NCI-H446 (cell line): ENCODE data around the gene ITGA4.

Experiments used
- DNase-seq, 2 experiments: peaks; one replicate each; lab custom pipeline; 2025; lab: John Stamatoyannopoulos, UW

ITGA4 gene

DNA sequence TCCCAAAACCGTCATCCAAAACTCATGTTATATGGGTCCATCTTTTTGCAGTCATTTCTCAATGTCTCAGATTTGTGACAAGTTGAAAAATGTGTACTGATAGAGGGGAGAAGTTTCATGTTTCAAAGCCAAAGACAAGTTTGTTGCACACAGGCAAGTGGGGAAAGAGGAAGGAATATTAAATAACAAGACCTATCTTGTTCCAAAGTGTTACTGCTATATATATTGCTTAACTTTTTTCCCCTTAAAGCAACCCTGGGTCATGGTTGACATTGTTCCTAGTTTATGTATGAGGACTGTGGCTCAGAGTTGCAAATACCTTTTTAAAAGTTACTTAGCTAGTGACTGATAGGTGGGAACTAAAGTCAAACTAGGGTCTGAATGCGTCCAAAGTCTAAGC is 1.7 kb downstream of the ITGA4 start:
- DNase-seq, result no peak

DNA sequence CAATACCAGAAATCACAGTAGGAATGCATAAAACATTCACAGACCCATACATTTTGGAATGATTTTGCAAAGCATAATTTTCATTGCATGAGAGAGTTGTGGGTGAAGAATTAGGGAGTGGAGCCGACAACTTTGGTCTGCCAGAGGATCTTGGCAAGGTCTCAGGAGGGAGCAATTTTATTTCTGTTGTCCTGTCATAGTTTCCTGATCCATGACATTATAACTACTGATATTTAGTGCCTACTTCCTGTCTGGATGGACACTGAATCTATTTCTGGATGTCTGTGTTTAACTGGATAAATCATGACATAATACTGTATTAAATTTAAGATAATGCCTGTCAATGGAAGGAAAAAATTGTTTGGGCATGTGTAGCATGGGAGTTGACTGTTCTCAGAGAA is 2.4 kb downstream of the ITGA4 start:
- no peak for DNase-seq

DNA sequence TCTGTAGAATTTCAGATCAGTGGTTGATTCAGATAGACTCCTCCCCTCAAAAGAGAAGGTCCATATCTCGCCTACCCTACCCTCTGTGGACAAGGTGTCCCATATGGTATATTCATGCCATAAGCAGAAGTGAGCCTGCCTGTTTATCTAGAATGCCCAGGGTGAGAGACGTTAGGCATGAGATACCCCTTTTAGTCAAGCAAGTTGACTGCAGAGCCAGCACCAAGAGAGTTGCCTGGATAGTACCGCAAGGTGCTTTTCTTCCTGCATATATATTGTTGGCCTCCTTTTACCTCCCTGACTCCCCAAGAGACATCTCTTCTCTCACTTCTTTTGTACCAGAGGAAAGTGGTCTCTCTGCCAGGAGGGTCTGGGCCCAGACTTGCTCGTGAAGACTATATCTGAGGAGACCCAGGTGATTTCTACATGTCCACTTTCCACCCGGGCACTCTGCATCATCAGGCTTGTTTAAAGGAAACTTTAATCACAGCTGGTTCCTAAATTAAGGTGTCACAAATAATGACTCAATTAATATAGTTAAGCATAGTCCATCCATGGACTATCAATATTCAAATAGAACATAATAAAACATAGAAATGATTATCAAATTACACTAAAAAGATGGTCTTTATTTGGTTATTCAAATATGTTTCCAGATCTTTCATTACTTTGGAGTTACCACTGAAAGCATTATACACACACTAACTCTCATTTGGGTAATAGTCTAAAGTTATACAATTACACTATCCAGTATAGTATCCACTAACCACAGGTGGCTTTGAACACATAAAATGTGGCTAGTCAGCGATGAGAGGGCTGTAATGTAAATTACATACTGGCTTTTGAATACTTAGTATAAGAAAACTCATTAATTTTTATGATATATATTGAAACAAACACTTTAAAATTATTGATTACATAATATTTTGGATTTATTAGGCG is 4.1 kb downstream of the ITGA4 start:
- no peak for DNase-seq

GRCh38 chr2:181462033-181462432 is 4.8 kb downstream of the ITGA4 start:
- no peak for DNase-seq

DNA sequence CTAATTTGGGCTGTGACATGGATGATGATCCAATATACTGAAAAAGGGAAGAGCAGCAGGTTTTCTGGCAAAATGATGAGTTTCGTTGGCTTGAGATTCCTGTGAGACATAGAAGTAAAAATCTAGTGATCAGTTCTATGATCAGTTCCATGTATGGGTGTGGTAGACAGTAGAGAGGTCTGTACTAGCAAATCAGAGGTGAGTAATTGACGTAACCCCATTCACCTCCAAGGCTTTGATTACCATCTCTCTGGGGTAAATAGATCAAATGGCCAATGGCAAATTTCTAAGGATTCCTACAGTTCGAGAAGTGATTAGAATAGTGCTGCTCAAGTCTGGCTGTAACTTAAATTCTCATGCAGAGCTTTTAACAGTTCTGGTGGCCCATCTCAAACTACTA is 6.4 kb downstream of the ITGA4 start:
- DNase-seq, result no peak

- peak in 1 of 2 experiments; percentile 28 for DNase-seq
Measured at GRCh38 chr2:181464966-181465365, 7.8 kb downstream of the ITGA4 start.

DNA sequence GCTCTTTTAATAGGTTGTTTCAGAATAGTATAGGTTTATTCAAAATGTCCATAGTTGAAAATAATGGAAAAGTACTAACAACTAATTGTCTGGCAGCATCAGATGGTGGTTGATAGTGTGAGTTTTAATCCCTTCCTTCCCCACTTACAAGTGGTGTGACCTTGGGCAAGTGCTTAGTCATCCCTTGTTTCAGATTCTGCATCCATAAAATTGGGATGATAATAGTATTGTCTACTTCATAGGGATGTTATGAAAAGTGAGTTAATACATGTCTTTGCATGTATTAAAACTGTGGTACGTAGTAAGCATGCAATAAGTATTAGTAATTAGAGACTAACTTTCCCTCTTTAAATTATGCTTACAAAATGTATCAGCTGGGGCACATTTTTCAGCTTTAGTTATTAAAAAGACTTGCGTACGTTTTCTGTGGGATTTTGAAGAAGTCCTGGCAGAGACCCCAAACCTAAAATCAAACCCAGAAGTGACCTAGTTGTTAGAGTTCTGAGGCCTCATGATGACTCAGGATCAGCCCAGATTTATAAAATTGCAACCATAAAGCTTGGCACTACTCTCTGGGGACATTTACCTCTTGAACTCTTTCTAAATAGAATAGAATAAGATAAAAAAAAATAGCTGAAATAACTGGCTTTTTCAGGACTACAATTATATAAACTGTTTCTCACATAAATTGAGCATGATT is 8.6 kb downstream of the ITGA4 start:
- no peak for DNase-seq

DNA sequence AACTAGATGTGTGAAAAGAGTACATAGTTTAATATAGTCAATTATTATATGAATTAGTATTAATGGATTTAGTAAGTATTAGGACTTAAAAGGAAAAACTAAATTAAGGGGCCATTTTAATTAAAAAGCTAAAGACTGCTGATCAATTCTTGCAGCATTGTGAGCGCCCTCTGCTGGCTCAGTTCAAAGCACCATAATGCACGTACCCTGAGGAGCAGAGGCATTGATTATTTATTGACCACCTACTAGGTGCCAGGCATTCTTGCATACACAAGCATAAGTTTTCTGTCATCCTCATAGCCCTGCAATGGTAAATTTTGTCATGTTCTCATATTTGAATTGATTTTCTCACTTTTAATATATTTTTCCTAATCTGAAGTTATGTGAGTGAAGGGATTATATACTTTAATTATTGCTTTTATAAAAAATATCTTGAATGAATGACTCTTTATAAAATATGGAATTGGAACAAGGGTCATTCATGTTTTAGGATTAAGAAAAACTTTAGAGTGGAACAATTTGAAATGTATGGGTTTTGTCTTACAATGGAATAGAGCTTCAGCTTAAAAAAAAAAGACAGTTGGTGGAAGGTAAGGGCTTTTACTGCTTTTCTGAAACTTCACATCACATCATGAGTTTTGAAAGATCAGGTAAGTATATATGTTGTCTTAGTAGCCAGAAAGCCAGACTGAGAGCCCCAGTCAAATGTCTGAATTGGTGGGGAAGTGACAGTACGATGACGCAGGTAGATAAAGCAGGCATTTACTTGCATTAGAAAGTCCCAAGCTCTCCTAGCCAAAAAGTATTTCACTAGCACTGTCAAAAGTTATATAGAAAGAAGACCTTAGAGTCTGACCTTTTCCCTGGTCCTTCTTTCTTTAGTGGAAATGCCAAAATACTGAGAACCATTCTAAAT is 9.7 kb downstream of the ITGA4 start:
- DNase-seq, result peak; percentile 22 to 70

GRCh38 chr2:181467966-181468707 is 11.0 kb downstream of the ITGA4 start:
- DNase-seq, result no peak

GRCh38 chr2:181468811-181469210 is 11.6 kb downstream of the ITGA4 start:
- no peak for DNase-seq

- DNase-seq, result no peak
Measured at GRCh38 chr2:181471226-181471625, 14.0 kb downstream of the ITGA4 start.

DNA sequence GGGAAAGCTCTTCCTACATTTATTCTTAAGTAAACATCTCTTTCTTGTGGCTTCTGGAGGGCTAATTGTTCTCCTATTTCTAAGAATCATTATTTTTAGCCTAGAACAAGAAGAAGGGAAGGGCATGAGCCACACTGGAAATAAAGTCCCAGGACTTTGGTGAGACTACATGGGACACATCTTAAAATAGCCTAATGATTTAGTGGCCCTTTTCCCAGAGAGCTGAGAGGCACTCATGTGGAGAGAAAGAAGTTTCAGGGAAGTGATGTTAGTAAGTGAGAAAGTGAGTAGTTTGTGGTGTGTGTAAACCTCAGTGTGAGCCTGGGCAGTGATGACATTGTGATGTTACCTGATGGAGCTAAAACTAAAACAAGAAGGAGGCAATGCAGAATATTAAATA is 14.6 kb downstream of the ITGA4 start:
- no peak for DNase-seq

GRCh38 chr2:181472990-181473389 is 15.8 kb downstream of the ITGA4 start:
- DNase-seq, result no peak

GRCh38 chr2:181474222-181474881 is 17.2 kb downstream of the ITGA4 start:
- no peak for DNase-seq

GRCh38 chr2:181483211-181483610 is 26.0 kb downstream of the ITGA4 start:
- DNase-seq, result no peak

GRCh38 chr2:181483876-181484275 is 26.7 kb downstream of the ITGA4 start:
- DNase-seq, result no peak

DNA sequence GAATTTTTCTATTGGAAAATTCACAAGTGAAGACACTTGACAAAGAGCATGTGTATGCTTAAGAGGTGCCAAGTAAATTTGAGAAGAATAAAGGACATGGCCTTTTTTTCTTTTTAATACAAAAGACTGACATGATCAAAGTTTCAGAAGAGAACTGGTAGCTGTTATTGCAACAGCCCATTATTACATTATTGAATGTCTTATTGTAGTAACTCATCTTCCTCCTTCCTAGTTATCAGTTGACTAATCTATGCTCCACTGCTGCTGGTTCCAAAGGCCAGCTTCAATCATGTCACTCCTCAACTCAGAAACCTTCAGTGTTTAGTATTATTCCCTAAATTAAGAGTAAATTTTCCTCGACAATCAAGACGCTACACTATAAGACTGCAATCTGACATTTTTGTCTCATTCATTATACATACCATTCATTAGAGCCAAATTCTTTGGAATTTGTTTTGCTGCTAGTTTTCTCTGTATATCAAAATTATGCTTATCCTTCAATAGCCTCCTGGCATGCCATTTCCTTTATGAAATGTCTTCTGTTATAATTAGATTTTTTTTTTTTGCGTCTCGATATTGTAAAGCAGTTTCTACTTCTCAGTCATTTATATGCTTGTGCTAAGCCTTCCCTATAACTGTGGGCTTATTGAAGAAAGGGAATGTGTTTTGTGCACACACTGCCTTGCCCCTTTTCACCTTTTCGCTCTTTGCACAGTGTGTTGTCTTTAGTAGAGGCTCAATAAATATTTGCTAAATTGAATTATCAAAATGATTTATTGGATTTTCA is 27.9 kb downstream of the ITGA4 start:
- DNase-seq, result no peak

DNA sequence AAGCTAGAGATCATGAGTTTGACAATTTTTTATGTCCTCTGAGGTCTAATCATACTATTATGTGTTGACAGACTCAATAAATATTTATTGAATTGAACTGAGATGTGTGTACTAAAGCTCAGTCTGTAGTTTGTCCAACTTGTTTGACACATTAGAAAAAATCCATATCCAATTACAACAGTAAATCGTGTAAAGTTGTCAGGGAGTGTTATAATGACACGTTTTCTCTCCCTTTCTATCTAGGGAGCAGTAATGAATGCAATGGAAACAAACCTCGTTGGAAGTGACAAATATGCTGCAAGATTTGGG is 28.4 kb downstream of the ITGA4 start:
- DNase-seq, result no peak

DNA sequence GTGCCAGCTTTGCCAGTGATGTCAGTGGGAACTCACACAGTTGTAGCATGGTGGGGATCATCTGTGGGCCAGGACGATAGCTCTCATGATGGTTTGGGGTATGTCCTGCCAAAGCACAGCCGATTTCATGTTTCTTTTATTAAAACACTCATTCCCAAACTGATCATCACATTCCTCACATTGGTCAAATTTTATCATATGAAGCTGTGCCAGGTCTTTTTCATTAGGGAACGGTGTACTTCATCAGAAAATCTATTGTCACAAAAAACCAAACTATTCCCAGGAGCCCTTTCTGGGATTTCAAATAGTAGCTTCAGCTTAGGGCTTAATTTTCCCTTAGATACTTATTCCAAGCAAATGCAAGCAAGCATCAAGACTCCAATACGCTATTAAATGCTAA is 42.0 kb downstream of the ITGA4 start:
- no peak for DNase-seq

DNA sequence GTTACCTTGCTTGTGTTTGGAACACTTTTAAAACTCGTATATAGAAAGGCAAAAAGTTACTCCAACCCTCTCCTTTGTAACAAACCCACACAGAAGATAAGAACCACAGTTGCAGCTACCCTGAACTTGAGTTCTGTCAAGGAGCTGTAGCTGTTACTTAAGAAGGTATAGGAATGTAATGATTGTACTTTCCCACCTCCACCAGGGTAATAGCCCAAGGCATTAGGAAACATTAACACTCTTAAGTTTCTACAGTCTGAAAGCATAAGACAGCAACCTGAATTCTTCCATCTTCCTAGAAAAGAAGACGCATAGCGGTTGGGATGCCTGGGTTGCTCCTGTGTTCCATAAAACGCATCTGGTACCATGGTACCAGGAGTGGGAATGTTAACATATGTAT is 43.0 kb downstream of the ITGA4 start:
- no peak for DNase-seq
